SJCRH30 (cell line): ENCODE results near the gene ADCY6. TPM values are rescaled to one million over a fixed set of nuclear protein-coding genes. Genes with fewer than 3 reads are reported as not detected.
A peak's percentile ranks its signal among the peaks of the same experiment; 100 is the strongest.

Experiments used
- DNase-seq, 2 experiments: peaks; one replicate each; pipeline ENCODE4 v3.0.0-alpha.2; 2015 to 2020
- H3K27ac ChIP-seq: fragments of 250-450 bp; sonication (Bioruptor Pico); 2 replicates; pipeline ENCODE4 v1.5.1; 2020; ENCODE audit warnings: mild to moderate bottlenecking, moderate library complexity
- H3K27me3 ChIP-seq: fragments of 250-450 bp; sonication (Bioruptor Pico); 2 replicates; pipeline ENCODE4 v1.5.1; 2020; ENCODE audit warnings: mild to moderate bottlenecking, moderate library complexity
- H3K36me3 ChIP-seq: fragments of 250-450 bp; sonication (Bioruptor Pico); 2 replicates; pipeline ENCODE4 v1.5.1; 2020; ENCODE audit warnings: mild to moderate bottlenecking, moderate library complexity
- H3K4me1 ChIP-seq: fragments of 250-450 bp; sonication (Bioruptor Pico); 2 replicates; pipeline ENCODE4 v1.5.1; 2020; ENCODE audit warnings: mild to moderate bottlenecking, moderate library complexity
- H3K4me3 ChIP-seq: fragments of 250-450 bp; sonication (Bioruptor Pico); 2 replicates; pipeline ENCODE4 v1.5.1; 2020; ENCODE audit warnings: mild to moderate bottlenecking, moderate library complexity
- H3K9me3 ChIP-seq: fragments of 250-450 bp; sonication (Bioruptor Pico); replicated peaks from 2 replicates; pipeline ENCODE4 v1.5.1; 2020; ENCODE audit warnings: mild to moderate bottlenecking, moderate library complexity
- total RNA-seq: library from RNA; depleted of rRNA; stranded (reverse); fragments of >200 nt; shearing (Covaris generic); gene quantifications from 2 replicates; pipeline ENCODE4 v1.2.3, GENCODE V29; 2014; rRNA removed

The ADCY6 gene
- total RNA-seq, 1 experiment from 2014 or later: 18.7 TPM

DNA sequence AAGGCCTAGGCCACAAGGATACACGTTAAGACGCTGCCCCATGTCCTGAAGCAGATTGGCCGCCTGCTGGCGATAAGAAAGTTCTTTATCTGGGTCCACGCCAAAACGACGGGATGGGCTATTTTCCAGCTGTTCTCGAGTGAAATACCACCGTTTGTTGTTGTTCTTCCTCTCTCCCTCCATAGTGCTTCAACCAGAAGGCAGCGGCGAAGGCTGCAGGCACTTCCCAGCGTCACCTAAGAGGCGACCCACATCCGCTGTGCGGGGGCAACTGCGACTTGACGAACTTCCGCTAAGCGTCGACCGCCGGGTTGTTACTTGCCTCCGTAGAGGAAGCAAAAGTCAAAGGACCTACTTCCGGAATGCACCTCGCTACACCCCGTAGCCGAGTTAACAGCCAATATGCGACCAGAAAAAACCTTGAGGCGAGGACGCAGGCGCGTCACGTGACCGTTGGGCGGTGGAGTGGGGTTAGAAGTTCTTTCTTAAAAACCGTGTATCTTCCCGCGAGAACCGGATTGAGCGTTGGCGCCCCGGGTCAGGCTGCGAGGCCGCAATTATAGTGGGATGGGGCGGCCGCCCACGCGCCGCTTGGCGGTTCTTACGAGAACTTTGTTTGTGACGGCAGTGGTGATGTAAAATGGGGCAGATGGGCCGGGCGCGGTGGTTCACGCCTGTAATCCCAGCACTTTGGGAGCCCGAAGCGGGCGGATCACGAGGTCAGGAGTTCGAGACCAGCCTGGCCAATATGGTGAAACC is 72.2 kb downstream of the ADCY6 start, which contains the start of gene CCNT1:
Gene CCNT1 (minus strand): TSS at position 215 of the 759 bp plus-strand sequence. CDS start 32 bp downstream, at position 183.
- peak within 1 kb of the TSS; percentile 77 for H3K4me3 ChIP-seq
- H3K27ac ChIP-seq: peak within 1 kb of the TSS; percentile 80
- DNase-seq: peak; percentile 100
- peaks cover 26% of the 10 kb centered on the region for H3K36me3 ChIP-seq
- H3K27me3 ChIP-seq: no peaks in the 10 kb centered on the region
- H3K4me1 ChIP-seq: peaks cover 8% of the 10 kb centered on the region; the same call in 1 of the 2 replicates
- peaks cover 8% of the 10 kb centered on the region for H3K9me3 ChIP-seq

Other genes with a start within 250 kb of the ADCY6 start
- not detected in 2 replicates for gene LALBA, start 219.0 kb downstream of the ADCY6 start, total RNA-seq
- gene KANSL2, start 106.9 kb downstream of the ADCY6 start, total RNA-seq: 63.9 and 69.3 TPM in 2 replicates
- gene CCNT1, start 72.4 kb downstream of the ADCY6 start, total RNA-seq: 63.6 and 70.1 TPM in 2 replicates
- 9.7 and 11.9 TPM in 2 replicates for gene CACNB3, start 29.4 kb upstream of the ADCY6 start, total RNA-seq
- 153 and 167 TPM in 2 replicates for gene DDX23, start 63.1 kb upstream of the ADCY6 start, total RNA-seq
- gene RND1, start 76.8 kb upstream of the ADCY6 start, total RNA-seq: 0.10 and 0.43 TPM in 2 replicates
- 6.5 and 8.6 TPM in 2 replicates for gene FKBP11, start 136.4 kb upstream of the ADCY6 start, total RNA-seq
- 80.9 and 82.1 TPM in 2 replicates for gene ARF3, start 168.4 kb upstream of the ADCY6 start, total RNA-seq
- gene WNT10B, start 182.6 kb upstream of the ADCY6 start, total RNA-seq: 2.8 and 3.0 TPM in 2 replicates
- not detected in 2 replicates for gene WNT1, start 189.2 kb upstream of the ADCY6 start, total RNA-seq
- 5.0 and 5.5 TPM in 2 replicates for gene DDN, start 210.3 kb upstream of the ADCY6 start, total RNA-seq
- 37.1 and 43.0 TPM in 2 replicates for gene PRKAG1, start 229.7 kb upstream of the ADCY6 start, total RNA-seq